ENCODE data around the gene SECISBP2L. TPM values are rescaled to one million over a fixed set of nuclear protein-coding genes. Genes with fewer than 3 reads are reported as not detected.

Gene SECISBP2L
- total and polyA plus RNA-seq, 9 of the 15 experiments (the other 6 are each of a cell fraction or from before 2014, with no cell fraction given), result 0.55 to 14.1 (median 10.4) TPM

DNA sequence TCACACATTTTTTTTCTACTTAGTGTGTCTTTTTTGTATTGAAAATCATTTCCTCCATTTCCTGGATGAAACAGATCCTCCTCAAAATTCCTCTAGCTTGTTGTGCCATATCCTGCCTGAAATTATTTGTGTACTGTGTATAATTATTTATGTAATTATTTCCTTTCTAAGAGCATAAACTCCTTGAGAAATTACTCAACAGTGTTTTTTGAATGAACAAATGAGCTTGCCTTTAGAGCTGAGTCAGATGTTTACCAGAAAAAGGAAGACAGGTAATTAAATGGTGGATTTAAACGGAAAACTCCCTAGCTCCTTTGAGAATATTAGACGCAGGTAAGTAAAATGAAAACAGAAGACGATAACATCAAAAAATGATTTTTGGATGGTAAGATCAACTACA lies 13.2 kb upstream of the SECISBP2L start (continued):
- TF ChIP-seq POLR2G (IDR thresholded peaks at IDR 0.05; ENCODE audit: low read depth, low read length) (no peak), NFYB (IDR thresholded peaks at IDR 0.05; ENCODE audit: extremely low read depth, insufficient read length) (no peak), SPI1 (IDR thresholded peaks at IDR 0.05; ENCODE audit: borderline replicate concordance, low read depth, low read length) (no peak), STAT5B (CRISPR knock-in tag; IDR thresholded peaks at IDR 0.05) (no peak)

DNA sequence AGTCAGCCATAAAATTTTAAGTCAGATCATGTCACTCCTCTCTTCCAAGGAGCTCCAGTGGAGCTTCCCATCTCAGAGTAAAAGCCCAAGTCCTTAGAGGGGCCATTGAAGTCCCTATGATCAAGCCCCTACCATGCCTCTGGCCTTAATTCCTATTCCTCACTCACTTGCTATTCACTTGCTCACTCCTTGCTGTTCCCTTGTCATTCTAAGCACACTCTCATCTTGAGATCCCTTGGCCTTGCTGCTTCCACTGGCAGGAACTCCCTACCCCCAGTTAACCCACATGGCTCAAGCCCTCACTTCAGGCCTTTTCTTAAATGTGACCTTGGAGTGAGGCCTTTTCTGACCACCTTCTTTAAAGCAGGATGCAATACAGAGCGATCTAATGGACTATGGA lies 12.3 kb upstream of the SECISBP2L start:
- ChIA-PET POLR2A (interaction anchor here (1.5 to 2.6 kb wide), 2 partner anchors 9 to 12 kb away, joined by 6 to 12 read pairs; partner anchors contain the start of gene SECISBP2L), CTCF (ENCODE audit: low intra/inter-chr PET ratio) (no interaction called here)
- H3K9me3 ChIP-seq (replicated peaks; ENCODE audit: control insufficient read depth, insufficient read depth, low read depth, low read length), result no peaks in the 10 kb centered on the region
- BruUV-seq (replicated peaks), result no TSS peak
- H3K36me3 ChIP-seq (ENCODE audit: control insufficient read depth, insufficient read depth, low read length), result no peaks in the 10 kb centered on the region
- H3K9ac ChIP-seq (ENCODE audit: insufficient read depth in 1 of 2, low read depth in 2 of 2, low read length in 2 of 2), result no peak overlapping the region
- no peak for ATAC-seq
- no peaks in the 10 kb centered on the region for H3K79me2 ChIP-seq (ENCODE audit: control insufficient read depth, insufficient read depth, low read length)
- 0% methylated on average over 1 of the region's 1 CpG for WGBS (ENCODE audit: insufficient coverage, low coverage, missing lambda C conversion rate)
- in situ Hi-C loops (cut with MboI), result no loop called here
- FAIRE-seq, result no peak
- intact Hi-C loops (cut with micrococcal nuclease), result no loop called here
- no peaks in the 10 kb centered on the region for H3K9me1 ChIP-seq (ENCODE audit: control insufficient read depth, insufficient read depth, low read length)
- H3K4me1 ChIP-seq (replicated peaks in 1 of 2; ENCODE audit: control insufficient read depth in 2 of 2, insufficient read depth in 2 of 2, low read length in 2 of 2), result peaks cover 1 to 4% of the 10 kb centered on the region in 2 experiments; a peak in 3 of 5 replicates
- no peak overlapping the region for H3K4me2 ChIP-seq (ENCODE audit: insufficient read depth, low read length)
- no peak overlapping the region for H3K27ac ChIP-seq (ENCODE audit: extremely low read depth, low read depth, low read length)
- H3K27me3 ChIP-seq (ENCODE audit: control insufficient read depth in 2 of 2, insufficient read depth in 2 of 2, low read length in 2 of 2), result no peaks in the 10 kb centered on the region
- DNase-seq (ENCODE audit: extremely low read depth in 1 of 4, low spot score in 3 of 4), result no peak
- no peak overlapping the region for H3K4me3 ChIP-seq
- no peaks in the 10 kb centered on the region for H4K20me1 ChIP-seq (replicated peaks; ENCODE audit: control insufficient read depth, insufficient read depth, low read length)
- no peak overlapping the region for H2AFZ ChIP-seq (ENCODE audit: low read depth, low read length)
- TF ChIP-seq ZNF121 (CRISPR knock-in tag; conservative IDR thresholded peaks at IDR 0.05) (no peak), GTF2F1 (IDR thresholded peaks at IDR 0.05; ENCODE audit: low read depth, low read length) (no peak), ZNF174 (CRISPR knock-in tag; IDR thresholded peaks at IDR 0.05) (no peak), CHD1 (IDR thresholded peaks at IDR 0.05; ENCODE audit: low read length) (no peak), MEF2D (tag; conservative IDR thresholded peaks at IDR 0.05; ENCODE audit: low read depth) (no peak), MIER1 (IDR thresholded peaks at IDR 0.05; ENCODE audit: low read depth) (no peak), OTX1 (CRISPR knock-in tag; IDR thresholded peaks at IDR 0.05) (no peak)
- TF ChIP-seq, protein P1, sequence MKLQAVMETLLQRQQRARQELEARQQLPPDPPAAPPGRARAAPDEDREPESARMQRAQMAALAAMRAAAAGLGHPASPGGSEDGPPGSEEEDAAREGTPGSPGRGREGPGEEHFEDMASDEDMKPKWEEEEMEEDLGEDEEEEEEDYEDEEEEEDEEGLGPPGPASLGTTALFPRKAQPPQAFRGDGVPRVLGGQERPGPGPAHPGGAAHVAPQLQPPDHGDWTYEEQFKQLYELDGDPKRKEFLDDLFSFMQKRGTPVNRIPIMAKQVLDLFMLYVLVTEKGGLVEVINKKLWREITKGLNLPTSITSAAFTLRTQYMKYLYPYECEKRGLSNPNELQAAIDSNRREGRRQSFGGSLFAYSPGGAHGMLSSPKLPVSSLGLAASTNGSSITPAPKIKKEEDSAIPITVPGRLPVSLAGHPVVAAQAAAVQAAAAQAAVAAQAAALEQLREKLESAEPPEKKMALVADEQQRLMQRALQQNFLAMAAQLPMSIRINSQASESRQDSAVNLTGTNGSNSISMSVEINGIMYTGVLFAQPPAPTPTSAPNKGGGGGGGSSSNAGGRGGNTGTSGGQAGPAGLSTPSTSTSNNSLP (IDR thresholded peaks at IDR 0.05; ENCODE audit: borderline replicate concordance, low read depth, low read length), result no peak
- TF ChIP-seq, protein P2, sequence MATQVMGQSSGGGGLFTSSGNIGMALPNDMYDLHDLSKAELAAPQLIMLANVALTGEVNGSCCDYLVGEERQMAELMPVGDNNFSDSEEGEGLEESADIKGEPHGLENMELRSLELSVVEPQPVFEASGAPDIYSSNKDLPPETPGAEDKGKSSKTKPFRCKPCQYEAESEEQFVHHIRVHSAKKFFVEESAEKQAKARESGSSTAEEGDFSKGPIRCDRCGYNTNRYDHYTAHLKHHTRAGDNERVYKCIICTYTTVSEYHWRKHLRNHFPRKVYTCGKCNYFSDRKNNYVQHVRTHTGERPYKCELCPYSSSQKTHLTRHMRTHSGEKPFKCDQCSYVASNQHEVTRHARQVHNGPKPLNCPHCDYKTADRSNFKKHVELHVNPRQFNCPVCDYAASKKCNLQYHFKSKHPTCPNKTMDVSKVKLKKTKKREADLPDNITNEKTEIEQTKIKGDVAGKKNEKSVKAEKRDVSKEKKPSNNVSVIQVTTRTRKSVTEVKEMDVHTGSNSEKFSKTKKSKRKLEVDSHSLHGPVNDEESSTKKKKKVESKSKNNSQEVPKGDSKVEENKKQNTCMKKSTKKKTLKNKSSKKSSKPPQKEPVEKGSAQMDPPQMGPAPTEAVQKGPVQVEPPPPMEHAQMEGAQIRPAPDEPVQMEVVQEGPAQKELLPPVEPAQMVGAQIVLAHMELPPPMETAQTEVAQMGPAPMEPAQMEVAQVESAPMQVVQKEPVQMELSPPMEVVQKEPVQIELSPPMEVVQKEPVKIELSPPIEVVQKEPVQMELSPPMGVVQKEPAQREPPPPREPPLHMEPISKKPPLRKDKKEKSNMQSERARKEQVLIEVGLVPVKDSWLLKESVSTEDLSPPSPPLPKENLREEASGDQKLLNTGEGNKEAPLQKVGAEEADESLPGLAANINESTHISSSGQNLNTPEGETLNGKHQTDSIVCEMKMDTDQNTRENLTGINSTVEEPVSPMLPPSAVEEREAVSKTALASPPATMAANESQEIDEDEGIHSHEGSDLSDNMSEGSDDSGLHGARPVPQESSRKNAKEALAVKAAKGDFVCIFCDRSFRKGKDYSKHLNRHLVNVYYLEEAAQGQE (IDR thresholded peaks at IDR 0.05; ENCODE audit: borderline replicate concordance), result no peak
- TF ChIP-seq, protein P2 (CRISPR knock-in tag; IDR thresholded peaks at IDR 0.05; ENCODE audit: low read depth), result no peak
